Heart left ventricle (tissue), 13 donors: Measurements from ENCODE around the gene MCTP1.

Source experiments
- POLR2A ChIP-seq, 2 donors: fragments of 450-650 bp; IDR thresholded peaks; one replicate each; pipeline ENCODE4 v1.6.1; 2017; ENCODE audit warnings: antibody characterized with exemption in 2 of 2, mild to moderate bottlenecking in 2 of 2, moderate library complexity in 2 of 2
- TF ChIP-seq, protein P1 (sequence below), 12 donors: fragments of 200-600 bp; sonication (generic) in 4 of 12; IDR thresholded peaks; one replicate each; pipeline versions ENCODE4 v1.5.0 to v1.8.0; 2018 to 2022; ENCODE audit warnings: antibody characterized with exemption in 12 of 12, mild to moderate bottlenecking in 5 of 12
- donor health status: ischemic (EF 13 %, LVEDD 7.1; RV severe dilation, severe dysfunction).
- donor health status: DM: no; HTN: yes; CAD: no.
- donor health status: DM: no; HTN: no; CAD: no.
- donor health status: ischemic (EF 25% LVEDD 6.9; RV normal size, moderate dysfunction).
- donor health status: ischemic (EF 25% LVEDD 5.7; RV mildly dilated, moderate dysfunction).
- donor health status: ischemic (EF 35%, LVEDD 5.7; RV mildly dilated, moderate dysfunction).
- donor health status: nonischemic (EF 11% LVEDD 7.7; RV severe dilation, severe dysfunction).
- donor health status: DM: yes; HTN: yes; CAD: no.
- donor health status: PGD.
- donor health status: ischemic (EF 29% LVEDD 5.4; RV normal size, mild dysfunction).
- donor health status: nonischemic (EF 23%, LVEDD 6.1; RV moderate dilation, normal function).

- TF ChIP-seq, protein P1, sequence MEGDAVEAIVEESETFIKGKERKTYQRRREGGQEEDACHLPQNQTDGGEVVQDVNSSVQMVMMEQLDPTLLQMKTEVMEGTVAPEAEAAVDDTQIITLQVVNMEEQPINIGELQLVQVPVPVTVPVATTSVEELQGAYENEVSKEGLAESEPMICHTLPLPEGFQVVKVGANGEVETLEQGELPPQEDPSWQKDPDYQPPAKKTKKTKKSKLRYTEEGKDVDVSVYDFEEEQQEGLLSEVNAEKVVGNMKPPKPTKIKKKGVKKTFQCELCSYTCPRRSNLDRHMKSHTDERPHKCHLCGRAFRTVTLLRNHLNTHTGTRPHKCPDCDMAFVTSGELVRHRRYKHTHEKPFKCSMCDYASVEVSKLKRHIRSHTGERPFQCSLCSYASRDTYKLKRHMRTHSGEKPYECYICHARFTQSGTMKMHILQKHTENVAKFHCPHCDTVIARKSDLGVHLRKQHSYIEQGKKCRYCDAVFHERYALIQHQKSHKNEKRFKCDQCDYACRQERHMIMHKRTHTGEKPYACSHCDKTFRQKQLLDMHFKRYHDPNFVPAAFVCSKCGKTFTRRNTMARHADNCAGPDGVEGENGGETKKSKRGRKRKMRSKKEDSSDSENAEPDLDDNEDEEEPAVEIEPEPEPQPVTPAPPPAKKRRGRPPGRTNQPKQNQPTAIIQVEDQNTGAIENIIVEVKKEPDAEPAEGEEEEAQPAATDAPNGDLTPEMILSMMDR (IDR thresholded peaks at IDR 0.05) = peak in 2 of 12 donors; percentile 18 to 27
- no peak for TF ChIP-seq POLR2A (IDR thresholded peaks at IDR 0.05)
Measured at GRCh38 chr5:94969174-94969573, 315.7 kb downstream of the MCTP1 start.
